SK-N-MC (cell line): ENCODE results near the gene IFNB1.

ENCODE experiments used
- DNase-seq: peaks from one replicate; pipeline ENCODE4 v3.0.0-alpha.2; 2011; ENCODE audit warnings: low read depth, low spot score
- H3K27ac ChIP-seq: fragments of 200-600 bp; sonication (generic); 2 replicates; pipeline ENCODE4 v1.5.1; 2016; ENCODE audit warnings: mixed run types
- H3K36me3 ChIP-seq: fragments of 200-600 bp; sonication (generic); 2 replicates; pipeline ENCODE4 v1.6.1; 2017; ENCODE audit warnings: antibody characterized with exemption, low read length, mixed read lengths; ENCODE audit not compliant: insufficient read depth
- H3K4me3 ChIP-seq: fragments of 200-600 bp; sonication (generic); 2 replicates; pipeline ENCODE4 v1.5.1; 2016
- H3K9ac ChIP-seq: fragments of 200-600 bp; sonication (generic); 2 replicates; pipeline ENCODE4 v1.8.0; 2017; ENCODE audit warnings: mixed run types, mixed read lengths; ENCODE audit not compliant: insufficient read length
- H3K9me3 ChIP-seq: fragments of 200-600 bp; sonication (generic); 2 replicates; pipeline ENCODE4 v1.6.1; 2017; ENCODE audit warnings: low read depth, mild to moderate bottlenecking, antibody characterized with exemption, low read length, moderate library complexity, mixed read lengths
- EZH2 ChIP-seq: fragments of 200-600 bp; sonication (generic); IDR thresholded peaks from one replicate; pipeline ENCODE4 v1.6.1; 2017; ENCODE audit warnings: antibody characterized with exemption
- FOXP2 ChIP-seq: optimal IDR thresholded peaks from 2 replicates; pipeline ENCODE3; 2011; ENCODE audit warnings: mild to moderate bottlenecking, moderate library complexity; ENCODE audit not compliant: insufficient read depth; ENCODE audit errors: extremely low read length, control extremely low read depth
- POLR2AphosphoS5 ChIP-seq: IDR thresholded peaks from 2 replicates; pipeline ENCODE4 v1.6.1; 2012; ENCODE audit warnings: mild to moderate bottlenecking, low read depth, low read length, borderline replicate concordance

IFNB1 gene

DNA sequence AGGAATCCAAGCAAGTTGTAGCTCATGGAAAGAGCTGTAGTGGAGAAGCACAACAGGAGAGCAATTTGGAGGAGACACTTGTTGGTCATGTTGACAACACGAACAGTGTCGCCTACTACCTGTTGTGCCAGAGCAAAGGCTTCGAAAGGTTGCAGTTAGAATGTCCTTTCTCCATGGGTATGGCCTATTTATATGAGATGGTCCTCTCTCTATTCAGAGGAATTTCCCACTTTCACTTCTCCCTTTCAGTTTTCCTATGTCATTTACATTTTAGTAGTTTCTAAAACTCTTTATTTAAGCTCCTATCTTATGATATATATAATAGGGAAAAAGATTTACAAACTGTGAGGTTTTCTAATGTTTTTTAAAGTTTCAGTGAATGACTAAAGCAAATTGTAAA lies at the start of gene IFNB1:
Gene IFNB1 (minus strand): TSS at position 162 of the 400 bp plus-strand sequence. CDS start 73 bp downstream, at position 89.
- Histone ChIP-seq H3K36me3 (no peaks in the 10 kb centered on the region), H3K9ac (no peak within 1 kb of the TSS), H3K4me3 (no peak within 1 kb of the TSS), H3K27ac (no peak within 1 kb of the TSS), H3K9me3 (no peaks in the 10 kb centered on the region)
- TF ChIP-seq EZH2 (no peak), FOXP2 (no peak), POLR2AphosphoS5 (no peak)
- DNase-seq, result no peak

DNA sequence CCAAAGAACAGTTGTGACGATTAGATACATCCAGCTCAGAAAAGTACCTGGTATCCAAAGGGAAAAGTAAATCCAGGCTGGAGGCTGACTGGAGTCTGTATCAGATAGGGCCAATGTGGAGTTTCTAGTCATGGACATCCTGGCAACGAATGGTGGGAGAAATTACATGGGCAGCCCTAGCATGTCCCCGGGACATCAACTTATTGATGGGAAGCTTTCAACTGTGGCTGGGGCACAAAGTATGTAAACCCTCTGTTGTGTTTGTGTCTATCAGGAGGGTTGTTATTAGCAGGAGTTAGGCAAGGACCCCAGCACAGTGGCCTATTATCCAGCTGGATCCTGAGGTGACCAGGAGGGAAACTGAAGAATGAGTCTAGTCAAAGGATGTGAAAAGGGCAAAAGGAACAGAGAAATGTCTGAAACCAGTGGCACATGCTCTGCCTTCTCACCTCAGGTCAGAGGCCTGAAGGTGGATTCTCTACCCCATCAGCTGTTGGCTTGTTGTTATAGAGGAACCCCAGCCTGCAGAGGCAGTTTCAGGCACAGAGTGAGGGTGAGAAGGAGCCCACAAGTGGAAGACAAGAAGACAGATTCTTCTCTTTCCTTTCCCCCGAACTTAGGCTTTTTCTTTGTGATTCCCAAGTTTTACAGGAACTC lies 44.0 kb upstream of the IFNB1 start:
- Histone ChIP-seq H3K9me3 (no peaks in the 10 kb centered on the region), H3K9ac (no peak overlapping the region), H3K27ac (no peak overlapping the region), H3K4me3 (no peak overlapping the region), H3K36me3 (no peaks in the 10 kb centered on the region)
- TF ChIP-seq POLR2AphosphoS5 (no peak), FOXP2 (no peak), EZH2 (no peak)
- no peak for DNase-seq

DNA sequence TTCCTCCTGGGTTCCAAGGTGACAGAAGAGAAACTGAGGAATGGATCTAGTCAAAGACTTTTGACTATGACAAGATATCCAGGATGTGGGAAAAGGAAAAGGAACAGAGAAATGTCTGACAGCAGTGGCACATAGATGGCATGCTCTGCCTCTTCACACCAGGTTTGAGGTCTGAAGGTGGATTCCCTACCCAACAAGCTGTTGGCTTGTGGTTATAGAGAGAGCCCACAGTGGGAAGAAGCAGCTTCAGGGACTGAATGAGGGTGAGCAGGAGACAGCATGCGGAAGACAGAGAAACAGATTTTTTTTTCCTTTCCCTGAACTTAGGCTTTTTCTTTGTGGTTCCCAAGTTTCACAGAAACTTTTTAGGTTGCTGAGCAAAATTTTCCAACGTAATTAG lies 43.3 kb upstream of the IFNB1 start:
- DNase-seq, result no peak
- no peaks in the 10 kb centered on the region for H3K36me3 ChIP-seq
- no peak overlapping the region for H3K9ac ChIP-seq
- H3K4me3 ChIP-seq, result no peak overlapping the region
- TF ChIP-seq EZH2 (no peak), POLR2AphosphoS5 (no peak), FOXP2 (no peak)
- no peak overlapping the region for H3K27ac ChIP-seq
- no peaks in the 10 kb centered on the region for H3K9me3 ChIP-seq

DNA sequence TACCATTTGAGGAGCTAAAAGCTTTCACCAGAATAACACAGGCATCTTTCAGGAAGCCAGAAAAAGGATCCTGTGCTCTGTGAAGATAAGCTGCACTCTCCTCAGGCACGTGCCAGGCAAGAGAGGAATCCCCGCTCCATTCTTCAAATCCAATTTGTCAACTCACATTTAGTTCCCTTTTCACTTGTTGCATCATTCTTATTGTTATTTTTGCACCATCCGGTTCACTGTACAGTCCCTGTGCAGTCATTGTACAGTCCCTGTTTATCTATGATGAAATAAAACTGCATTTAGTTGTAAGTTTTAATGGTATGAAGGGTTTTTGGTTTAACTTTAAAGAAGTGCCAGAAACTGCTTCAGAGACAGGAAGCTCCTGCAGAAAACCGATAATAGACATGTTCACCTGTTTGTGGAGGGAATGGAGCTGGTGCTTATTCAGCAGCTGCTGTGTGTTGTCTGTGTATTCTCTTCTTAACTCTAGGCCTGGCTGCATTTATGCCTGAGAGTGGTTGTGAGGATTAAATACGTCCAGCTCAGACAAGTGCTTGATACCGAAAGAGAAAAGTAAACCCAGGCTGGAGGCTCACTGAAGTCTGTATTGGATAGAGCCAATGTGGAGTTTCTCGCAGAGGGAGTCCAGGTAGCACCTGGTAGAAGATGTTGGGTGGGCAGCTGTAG lies 41.5 kb upstream of the IFNB1 start:
- Histone ChIP-seq H3K27ac (no peak overlapping the region), H3K9ac (no peak overlapping the region), H3K9me3 (no peaks in the 10 kb centered on the region), H3K4me3 (no peak overlapping the region), H3K36me3 (no peaks in the 10 kb centered on the region)
- no peak for TF ChIP-seq FOXP2
- no peak for TF ChIP-seq POLR2AphosphoS5
- no peak for TF ChIP-seq EZH2
- DNase-seq, result no peak

DNA sequence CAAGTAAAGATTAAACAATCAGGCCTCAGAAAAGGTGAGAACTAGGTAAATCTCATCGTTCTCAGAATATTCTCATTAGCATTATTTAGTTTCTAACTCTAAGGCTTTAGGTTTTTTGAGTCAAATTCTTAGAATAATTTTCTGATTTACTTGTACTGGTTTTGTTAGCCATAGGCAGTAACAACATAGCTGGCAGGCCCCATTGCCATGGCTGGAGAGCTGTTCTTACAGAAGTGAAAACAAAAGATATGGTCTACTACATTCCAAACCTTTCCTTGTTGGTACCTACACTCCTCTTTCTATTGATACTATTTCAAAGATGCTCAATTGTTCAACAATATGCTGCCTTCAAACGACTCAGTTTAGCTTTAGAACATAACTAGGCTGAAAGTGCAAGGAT lies 36.6 kb upstream of the IFNB1 start:
- no peaks in the 10 kb centered on the region for H3K36me3 ChIP-seq
- TF ChIP-seq EZH2 (no peak), POLR2AphosphoS5 (no peak), FOXP2 (no peak)
- no peak overlapping the region for H3K9ac ChIP-seq
- DNase-seq, result no peak
- H3K9me3 ChIP-seq, result no peaks in the 10 kb centered on the region
- H3K27ac ChIP-seq, result no peak overlapping the region
- no peak overlapping the region for H3K4me3 ChIP-seq

DNA sequence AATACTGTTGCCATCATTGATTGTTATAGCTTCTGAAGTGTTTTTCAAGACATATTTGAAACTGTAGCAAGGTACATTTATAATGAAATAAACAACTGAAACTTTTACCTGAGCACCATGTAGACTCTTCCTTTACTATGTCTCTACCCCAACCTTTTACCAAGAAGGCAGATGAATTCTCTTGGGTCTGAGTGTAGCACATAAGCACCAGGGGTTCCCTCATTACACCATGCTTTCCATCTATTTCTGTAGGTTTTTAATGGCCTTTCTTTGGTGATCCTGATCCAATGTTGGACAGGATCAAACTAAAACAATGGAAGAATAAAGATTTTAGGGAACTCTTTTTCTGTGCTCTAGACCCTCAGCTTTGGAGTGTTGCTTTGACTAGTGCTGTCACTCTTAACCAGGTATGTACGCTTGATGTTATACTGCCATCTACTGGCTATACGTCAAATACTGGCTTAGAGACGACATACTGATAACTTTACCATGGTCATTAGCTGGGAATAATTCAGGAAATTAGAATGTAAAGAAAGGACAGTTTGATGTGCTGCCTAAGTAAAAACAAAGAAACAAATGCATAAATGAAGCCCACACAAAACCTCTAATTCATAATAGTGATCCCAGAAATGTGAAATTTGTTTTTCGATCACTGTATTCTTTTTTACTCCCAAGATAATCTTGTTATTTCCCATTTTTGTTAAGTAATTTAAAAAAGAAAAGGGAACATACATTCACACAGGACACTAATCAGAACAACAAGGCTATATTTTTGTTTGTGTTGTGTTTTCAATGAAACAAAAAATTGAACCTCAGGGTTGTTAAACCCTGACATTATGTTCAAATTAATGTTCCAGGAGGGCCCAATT lies 33.2 kb upstream of the IFNB1 start:
- TF ChIP-seq EZH2 (no peak), FOXP2 (no peak), POLR2AphosphoS5 (no peak)
- Histone ChIP-seq H3K9me3 (no peaks in the 10 kb centered on the region), H3K9ac (no peak overlapping the region), H3K36me3 (no peaks in the 10 kb centered on the region), H3K27ac (no peak overlapping the region), H3K4me3 (no peak overlapping the region)
- peak; percentile 75 for DNase-seq

DNA sequence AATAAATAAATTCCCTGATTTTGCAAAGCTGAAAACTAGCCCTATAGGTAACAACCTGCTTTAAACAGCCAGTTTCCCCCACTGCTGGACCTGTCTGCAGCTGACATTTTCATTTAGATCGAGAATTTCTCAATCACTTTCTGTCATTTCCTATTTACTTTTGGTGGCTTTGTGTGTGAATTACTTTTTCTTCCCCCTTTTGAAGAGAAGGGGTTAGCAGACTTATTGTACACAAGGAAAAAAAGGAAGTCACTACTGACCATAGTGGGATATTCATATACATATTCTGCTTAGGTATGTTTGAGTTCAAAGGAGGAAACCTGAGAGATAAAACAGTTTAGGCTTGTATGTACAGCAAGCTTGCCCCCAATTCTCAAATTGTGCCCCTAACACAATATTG lies 27.0 kb upstream of the IFNB1 start:
- no peaks in the 10 kb centered on the region for H3K36me3 ChIP-seq
- no peak overlapping the region for H3K9ac ChIP-seq
- no peak for DNase-seq
- H3K9me3 ChIP-seq, result no peaks in the 10 kb centered on the region
- no peak overlapping the region for H3K4me3 ChIP-seq
- H3K27ac ChIP-seq, result no peak overlapping the region
- TF ChIP-seq POLR2AphosphoS5, result no peak
- no peak for TF ChIP-seq EZH2
- no peak for TF ChIP-seq FOXP2

DNA sequence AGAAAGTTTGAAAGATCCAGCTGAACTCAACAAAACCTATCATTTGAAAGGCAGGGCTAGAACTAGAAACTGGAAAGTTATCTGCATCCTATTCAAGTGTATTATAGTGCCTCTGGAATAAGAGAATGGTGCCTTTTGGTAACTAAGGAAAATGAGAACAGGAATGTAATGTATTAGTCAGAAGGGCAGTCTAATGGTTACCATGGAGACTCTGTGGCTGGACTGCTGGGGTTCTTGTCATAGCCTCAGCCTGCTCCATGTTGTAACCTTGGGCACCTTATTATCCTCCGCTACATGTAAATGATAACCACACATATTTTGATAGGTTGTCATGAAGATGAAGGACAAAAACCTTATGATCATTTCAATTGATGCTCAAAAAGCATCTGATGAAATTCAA lies 24.6 kb upstream of the IFNB1 start:
- TF ChIP-seq POLR2AphosphoS5 (no peak), EZH2 (no peak), FOXP2 (no peak)
- H3K9me3 ChIP-seq, result no peaks in the 10 kb centered on the region
- no peak for DNase-seq
- H3K36me3 ChIP-seq, result no peaks in the 10 kb centered on the region
- H3K27ac ChIP-seq, result no peak overlapping the region
- H3K9ac ChIP-seq, result no peak overlapping the region
- no peak overlapping the region for H3K4me3 ChIP-seq
